ENCODE data around the gene SIK3. TPM values are rescaled to one million over a fixed set of nuclear protein-coding genes. Genes with fewer than 3 reads are reported as not detected.

The SIK3 gene
- polyA plus RNA-seq, 6 donors from 2014 or later = 27.7 to 52.1 (median 35.6) TPM

- Mint-ChIP-seq H3K27ac (peak overlapping the region; percentile 94 to 99 (median 98)), H3K36me3 (no peaks in the 10 kb centered on the region), H3K9me3 (no peaks in the 10 kb centered on the region), H3K4me1 (peaks cover 54 to 82% (median 71%) of the 10 kb centered on the region in 3 donors), H3K27me3 (no peaks in the 10 kb centered on the region), H3K4me3 (peak overlapping the region in 2 of 8 donors; percentile 10 to 50)
- ATAC-seq (ENCODE audit: low read depth in 2 of 2) = no peak
- DNase-seq = no peak
Measured at GRCh38 chr11:116994195-116994594, 104.0 kb downstream of the SIK3 start.

- H3K27me3 Mint-ChIP-seq = no peaks in the 10 kb centered on the region
- peak overlapping the region; percentile 94 to 99 (median 98) for H3K27ac Mint-ChIP-seq
- no peaks in the 10 kb centered on the region for H3K36me3 Mint-ChIP-seq
- ATAC-seq (ENCODE audit: low read depth in 2 of 2) (peak; percentile 87 to 89), DNase-seq (peak; percentile 68)
- no peaks in the 10 kb centered on the region for H3K9me3 Mint-ChIP-seq
- H3K4me3 Mint-ChIP-seq = peak overlapping the region in 7 of 8 donors; percentile 28 to 69 (median 68)
- peaks cover 60 to 87% (median 75%) of the 10 kb centered on the region in 3 donors for H3K4me1 Mint-ChIP-seq
Measured at GRCh38 chr11:116993599-116993998, 104.6 kb downstream of the SIK3 start.

GRCh38 chr11:116991491-116991890 lies 106.7 kb downstream of the SIK3 start:
- H3K4me1 Mint-ChIP-seq = peaks cover 65 to 92% (median 83%) of the 10 kb centered on the region in 3 donors
- peaks cover 0 to 2% (median 0%) of the 10 kb centered on the region in 7 donors for H3K9me3 Mint-ChIP-seq
- no peak overlapping the region for H3K4me3 Mint-ChIP-seq
- peak overlapping the region; percentile 60 to 97 (median 92) for H3K27ac Mint-ChIP-seq
- no peaks in the 10 kb centered on the region for H3K36me3 Mint-ChIP-seq
- ATAC-seq (ENCODE audit: low read depth in 2 of 2) (no peak), DNase-seq (no peak)
- H3K27me3 Mint-ChIP-seq = no peaks in the 10 kb centered on the region

GRCh38 chr11:116990811-116991210 lies 107.4 kb downstream of the SIK3 start:
- ATAC-seq (ENCODE audit: low read depth in 2 of 2) (no peak), DNase-seq (no peak)
- no peak overlapping the region for H3K4me3 Mint-ChIP-seq
- H3K27me3 Mint-ChIP-seq = no peaks in the 10 kb centered on the region
- H3K27ac Mint-ChIP-seq = peak overlapping the region; percentile 19 to 97 (median 92)
- H3K36me3 Mint-ChIP-seq = no peaks in the 10 kb centered on the region
- H3K4me1 Mint-ChIP-seq = peaks cover 70 to 92% (median 85%) of the 10 kb centered on the region in 3 donors
- H3K9me3 Mint-ChIP-seq = peaks cover 0 to 2% (median 0%) of the 10 kb centered on the region in 7 donors

GRCh38 chr11:116990061-116990473 lies 108.2 kb downstream of the SIK3 start:
- Mint-ChIP-seq H3K36me3 (no peaks in the 10 kb centered on the region), H3K4me1 (peaks cover 66 to 94% (median 85%) of the 10 kb centered on the region in 3 donors), H3K9me3 (peaks cover 0 to 2% (median 0%) of the 10 kb centered on the region in 7 donors), H3K27ac (peak overlapping the region; percentile 4 to 94 (median 68)), H3K4me3 (no peak overlapping the region), H3K27me3 (no peaks in the 10 kb centered on the region)
- ATAC-seq (ENCODE audit: low read depth in 2 of 2) = no peak
- DNase-seq = no peak

- Mint-ChIP-seq H3K27me3 (no peaks in the 10 kb centered on the region), H3K36me3 (no peaks in the 10 kb centered on the region), H3K9me3 (peaks cover 0 to 2% (median 0%) of the 10 kb centered on the region in 7 donors), H3K4me1 (peaks cover 66 to 95% (median 87%) of the 10 kb centered on the region in 3 donors), H3K27ac (peak overlapping the region; percentile 54 to 94 (median 90)), H3K4me3 (peak overlapping the region; percentile 10 to 46 (median 28))
- ATAC-seq (ENCODE audit: low read depth in 2 of 2) = no peak
- DNase-seq = no peak
Measured at GRCh38 chr11:116989184-116989583, 109.0 kb downstream of the SIK3 start.

GRCh38 chr11:116986521-116987105 lies 111.6 kb downstream of the SIK3 start:
- Mint-ChIP-seq H3K27me3 (no peaks in the 10 kb centered on the region), H3K27ac (peak overlapping the region; percentile 40 to 93 (median 80)), H3K36me3 (no peaks in the 10 kb centered on the region), H3K4me1 (peaks cover 60 to 91% (median 78%) of the 10 kb centered on the region in 3 donors), H3K4me3 (peak overlapping the region; percentile 1 to 77 (median 64)), H3K9me3 (peaks cover 0 to 2% (median 0%) of the 10 kb centered on the region in 7 donors)
- ATAC-seq (ENCODE audit: low read depth in 2 of 2) (peak; percentile 92 to 94), DNase-seq (peak; percentile 54)

GRCh38 chr11:116984589-116984988 lies 113.6 kb downstream of the SIK3 start:
- ATAC-seq (ENCODE audit: low read depth in 2 of 2) (no peak), DNase-seq (no peak)
- H3K9me3 Mint-ChIP-seq = peaks cover 0 to 2% (median 0%) of the 10 kb centered on the region in 7 donors
- H3K36me3 Mint-ChIP-seq = no peaks in the 10 kb centered on the region
- H3K27ac Mint-ChIP-seq = peak overlapping the region in 5 of 6 donors; percentile 37 to 93 (median 49)
- H3K27me3 Mint-ChIP-seq = no peaks in the 10 kb centered on the region
- H3K4me3 Mint-ChIP-seq = peak overlapping the region in 1 of 8 donors; percentile 18
- peaks cover 64 to 91% (median 78%) of the 10 kb centered on the region in 3 donors for H3K4me1 Mint-ChIP-seq

GRCh38 chr11:116984186-116984585 lies 114.0 kb downstream of the SIK3 start:
- no peaks in the 10 kb centered on the region for H3K36me3 Mint-ChIP-seq
- DNase-seq (no peak), ATAC-seq (ENCODE audit: low read depth in 2 of 2) (no peak)
- H3K4me1 Mint-ChIP-seq = peaks cover 61 to 91% (median 78%) of the 10 kb centered on the region in 3 donors
- peak overlapping the region in 1 of 8 donors; percentile 25 for H3K4me3 Mint-ChIP-seq
- H3K27me3 Mint-ChIP-seq = no peaks in the 10 kb centered on the region
- peak overlapping the region in 4 of 6 donors; percentile 37 to 93 (median 74) for H3K27ac Mint-ChIP-seq
- H3K9me3 Mint-ChIP-seq = peaks cover 0 to 2% (median 0%) of the 10 kb centered on the region in 7 donors

- no peaks in the 10 kb centered on the region for H3K36me3 Mint-ChIP-seq
- peak; percentile 38 for DNase-seq
- no peaks in the 10 kb centered on the region for H3K9me3 Mint-ChIP-seq
- peak overlapping the region; percentile 36 to 91 (median 86) for H3K4me3 Mint-ChIP-seq
- peaks cover 47 to 86% (median 72%) of the 10 kb centered on the region in 3 donors for H3K4me1 Mint-ChIP-seq
- ATAC-seq (ENCODE audit: low read depth in 2 of 2) = peak in 1 of 2 donors; percentile 12
- peak overlapping the region; percentile 93 to 99 (median 98) for H3K27ac Mint-ChIP-seq
- no peaks in the 10 kb centered on the region for H3K27me3 Mint-ChIP-seq
Measured at GRCh38 chr11:116981266-116981885, 116.9 kb downstream of the SIK3 start.

- H3K27me3 Mint-ChIP-seq = no peaks in the 10 kb centered on the region
- H3K36me3 Mint-ChIP-seq = no peaks in the 10 kb centered on the region
- peaks cover 44 to 78% (median 61%) of the 10 kb centered on the region in 3 donors for H3K4me1 Mint-ChIP-seq
- peak; percentile 84 for DNase-seq
- no peaks in the 10 kb centered on the region for H3K9me3 Mint-ChIP-seq
- peak overlapping the region; percentile 93 to 99 (median 98) for H3K27ac Mint-ChIP-seq
- peak overlapping the region; percentile 36 to 91 (median 86) for H3K4me3 Mint-ChIP-seq
- ATAC-seq (ENCODE audit: low read depth in 2 of 2) = peak; percentile 99
Measured at GRCh38 chr11:116980136-116980793, 118.0 kb downstream of the SIK3 start.

- ATAC-seq (ENCODE audit: low read depth in 2 of 2) (no peak), DNase-seq (no peak)
- Mint-ChIP-seq H3K9me3 (no peaks in the 10 kb centered on the region), H3K4me1 (peaks cover 48 to 81% (median 65%) of the 10 kb centered on the region in 3 donors), H3K36me3 (no peaks in the 10 kb centered on the region), H3K27ac (peak overlapping the region; percentile 32 to 93 (median 62)), H3K4me3 (peak overlapping the region in 2 of 8 donors; percentile 49 to 52), H3K27me3 (no peaks in the 10 kb centered on the region)
Measured at GRCh38 chr11:116976941-116977570, 121.2 kb downstream of the SIK3 start.

GRCh38 chr11:116975661-116976060 lies 122.6 kb downstream of the SIK3 start:
- peaks cover 38 to 81% (median 62%) of the 10 kb centered on the region in 3 donors for H3K4me1 Mint-ChIP-seq
- DNase-seq (no peak), ATAC-seq (ENCODE audit: low read depth in 2 of 2) (no peak)
- no peaks in the 10 kb centered on the region for H3K9me3 Mint-ChIP-seq
- H3K27me3 Mint-ChIP-seq = no peaks in the 10 kb centered on the region
- no peak overlapping the region for H3K4me3 Mint-ChIP-seq
- H3K27ac Mint-ChIP-seq = peak overlapping the region in 1 of 6 donors; percentile 43
- no peaks in the 10 kb centered on the region for H3K36me3 Mint-ChIP-seq
